ENCODE data around the gene IGFL2.
"Not testable (repeated sequence)": the region's sequence is repeated elsewhere in the genome, so short reads cannot be mapped to it uniquely, and the experiment has no call there.

The IGFL2 gene

GRCh38 chr19:46147791-46148288 lies at the start of gene IGFL2:
TSS of gene IGFL2 (plus strand) at chr19:46148238. CDS start at chr19:46148279, 41 bp downstream.
- DNase-seq: no peak

GRCh38 chr19:46100344-46100743 lies 47.7 kb upstream of the IGFL2 start:
- no peak for DNase-seq

GRCh38 chr19:46101293-46101692 lies 46.7 kb upstream of the IGFL2 start:
- DNase-seq: no peak

GRCh38 chr19:46102333-46102732 lies 45.7 kb upstream of the IGFL2 start:
- DNase-seq: not testable (repeated sequence)

GRCh38 chr19:46107371-46107770 lies 40.7 kb upstream of the IGFL2 start:
- DNase-seq: no peak

- DNase-seq: no peak
Observed at GRCh38 chr19:46109876-46110275, 38.2 kb upstream of the IGFL2 start.

- DNase-seq: no peak
Observed at GRCh38 chr19:46111376-46111775, 36.7 kb upstream of the IGFL2 start.

- DNase-seq: no peak
Observed at GRCh38 chr19:46112527-46112926, 35.5 kb upstream of the IGFL2 start.

GRCh38 chr19:46113726-46114125 lies 34.3 kb upstream of the IGFL2 start:
- no peak for DNase-seq

GRCh38 chr19:46115396-46116106 lies 32.5 kb upstream of the IGFL2 start:
- DNase-seq: no peak

- no peak for DNase-seq
Observed at GRCh38 chr19:46116121-46116520, 31.9 kb upstream of the IGFL2 start.

GRCh38 chr19:46118136-46118535 lies 29.9 kb upstream of the IGFL2 start:
- DNase-seq: no peak

- no peak for DNase-seq
Observed at GRCh38 chr19:46124638-46125115, 23.4 kb upstream of the IGFL2 start, which contains the start of gene IGFL3. TSS of gene IGFL3 (minus strand) at chr19:46124688. CDS start at chr19:46124649, 39 bp downstream.

GRCh38 chr19:46125447-46125846 lies 22.6 kb upstream of the IGFL2 start:
- DNase-seq: no peak

- no peak for DNase-seq
Observed at GRCh38 chr19:46126086-46126580, 21.9 kb upstream of the IGFL2 start.

GRCh38 chr19:46131485-46132143 lies 16.4 kb upstream of the IGFL2 start:
- no peak for DNase-seq

- DNase-seq: no peak
Observed at GRCh38 chr19:46132508-46133100, 15.4 kb upstream of the IGFL2 start.

GRCh38 chr19:46133101-46133627 lies 14.9 kb upstream of the IGFL2 start:
- no peak for DNase-seq

- DNase-seq: no peak
Observed at GRCh38 chr19:46133777-46134241, 14.2 kb upstream of the IGFL2 start.

- no peak for DNase-seq
Observed at GRCh38 chr19:46134527-46134926, 13.5 kb upstream of the IGFL2 start.

GRCh38 chr19:46137915-46138473 lies 10.0 kb upstream of the IGFL2 start:
- no peak for DNase-seq

- DNase-seq: no peak
Observed at GRCh38 chr19:46141421-46141820, 6.6 kb upstream of the IGFL2 start.

- no peak for DNase-seq
Observed at GRCh38 chr19:46142294-46142693, 5.7 kb upstream of the IGFL2 start.
